Fibroblast of pulmonary artery (primary cell): Measurements from ENCODE around the gene PCNX1.

ENCODE experiments used
- DNase-seq: peaks from one replicate; pipeline ENCODE4 v3.0.0-alpha.2; 2010; ENCODE audit warnings: low read depth
- H3K4me3 ChIP-seq: replicated peaks from 2 replicates; pipeline ENCODE4 v1.5.1; 2011; ENCODE audit warnings: low read depth, mild to moderate bottlenecking, control low read depth, low read length, moderate library complexity
- CTCF ChIP-seq: IDR thresholded peaks from 2 replicates; pipeline ENCODE4 v1.5.1; 2011; ENCODE audit warnings: mild to moderate bottlenecking, control low read depth, low read length, inconsistent platforms; ENCODE audit errors: missing control alignments

Gene PCNX1

GRCh38 chr14:70962935-70963334, 55.7 kb downstream of the PCNX1 start:
- TF ChIP-seq CTCF: no peak
- no peak for DNase-seq
- H3K4me3 ChIP-seq: no peak overlapping the region

DNA sequence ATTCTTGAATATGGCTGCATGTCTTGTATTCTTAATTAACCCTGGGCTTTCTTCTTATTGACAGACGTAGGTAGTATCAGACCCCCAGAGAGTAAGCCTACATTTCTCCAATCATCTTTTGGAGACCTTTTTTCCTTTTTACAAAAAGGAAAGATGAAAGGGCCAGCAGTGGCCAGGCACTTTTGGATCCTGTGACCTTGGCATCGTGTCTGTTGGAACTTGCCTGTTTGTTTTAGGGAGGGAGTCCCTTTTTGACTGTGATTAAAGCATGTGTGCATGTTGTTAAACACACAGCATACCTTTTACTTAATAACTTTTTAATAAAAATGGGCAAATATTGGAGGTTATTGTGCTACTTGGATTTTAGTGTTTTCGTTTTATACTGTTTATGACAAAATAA, 57.2 kb downstream of the PCNX1 start:
- no peak for TF ChIP-seq CTCF

GRCh38 chr14:70971560-70971959, 64.3 kb downstream of the PCNX1 start:
- no peak overlapping the region for H3K4me3 ChIP-seq
- TF ChIP-seq CTCF: no peak
- no peak for DNase-seq

More for the DNA sequence above, 57.2 kb downstream of the PCNX1 start:
- H3K4me3 ChIP-seq: no peak overlapping the region
- DNase-seq: no peak

- peak; percentile 94 for DNase-seq
- no peak overlapping the region for H3K4me3 ChIP-seq
- TF ChIP-seq CTCF: peak; percentile 90
These were observed 65.1 kb downstream of the PCNX1 start for GRCh38 chr14:70972107-70972976.

GRCh38 chr14:70976591-70976990, 69.3 kb downstream of the PCNX1 start:
- TF ChIP-seq CTCF: no peak

DNA sequence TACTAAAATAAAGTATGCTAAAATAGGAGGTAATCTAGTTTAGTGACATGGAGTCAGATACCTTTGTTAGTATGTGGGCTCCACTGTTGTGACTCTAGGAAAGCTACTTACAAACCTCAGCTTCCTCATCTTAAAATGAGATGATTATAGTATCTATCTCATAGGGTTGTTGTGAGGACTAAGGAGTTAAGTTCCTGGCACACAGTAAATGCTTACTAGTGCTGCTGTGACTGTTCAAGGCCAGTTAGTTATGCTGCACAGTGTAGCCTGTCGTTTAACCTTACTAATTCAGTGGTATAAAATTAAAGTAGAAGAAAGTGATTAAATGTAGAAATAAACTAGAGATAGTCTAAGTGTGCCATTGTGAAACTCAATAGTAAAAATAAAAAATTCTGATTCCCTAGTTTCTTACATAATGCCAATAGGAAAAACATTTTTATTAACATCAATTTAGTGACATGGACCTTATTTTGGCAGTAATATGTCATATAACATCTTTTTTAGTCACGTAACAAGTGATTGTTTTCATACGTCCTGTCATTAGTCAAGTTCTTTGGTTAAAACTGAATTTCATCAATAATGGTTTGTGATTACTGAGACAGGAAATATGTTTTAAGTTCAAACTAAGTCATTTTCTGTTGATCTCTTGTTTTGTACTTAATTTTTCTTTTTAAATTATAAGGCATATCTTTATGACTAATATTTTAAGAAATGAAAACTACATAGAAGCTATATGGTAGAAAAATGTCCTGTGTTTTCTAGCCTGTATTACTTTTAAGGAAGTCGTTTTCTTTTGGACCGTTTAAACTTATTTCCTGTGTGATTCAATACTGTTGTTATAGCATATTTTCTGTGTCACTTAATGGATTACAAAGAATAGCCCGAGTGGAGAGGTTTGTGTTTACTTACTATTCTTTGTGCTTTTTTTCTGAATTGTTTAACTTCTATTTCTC, 74.0 kb downstream of the PCNX1 start:
- DNase-seq: peak; percentile 22
- TF ChIP-seq CTCF: no peak
- no peak overlapping the region for H3K4me3 ChIP-seq

More at GRCh38 chr14:70976591-70976990, 69.3 kb downstream of the PCNX1 start:
- H3K4me3 ChIP-seq: no peak overlapping the region
- DNase-seq: no peak
